ENCODE results near the gene PTPN2. TPM values are rescaled to one million over a fixed set of nuclear protein-coding genes. Genes with fewer than 3 reads are reported as not detected.
A peak's percentile ranks its signal among the peaks of the same experiment; 100 is the strongest.

The PTPN2 gene
- total RNA-seq, 2 experiments from 2014 or later, result 64.9 to 68.1 TPM

DNA sequence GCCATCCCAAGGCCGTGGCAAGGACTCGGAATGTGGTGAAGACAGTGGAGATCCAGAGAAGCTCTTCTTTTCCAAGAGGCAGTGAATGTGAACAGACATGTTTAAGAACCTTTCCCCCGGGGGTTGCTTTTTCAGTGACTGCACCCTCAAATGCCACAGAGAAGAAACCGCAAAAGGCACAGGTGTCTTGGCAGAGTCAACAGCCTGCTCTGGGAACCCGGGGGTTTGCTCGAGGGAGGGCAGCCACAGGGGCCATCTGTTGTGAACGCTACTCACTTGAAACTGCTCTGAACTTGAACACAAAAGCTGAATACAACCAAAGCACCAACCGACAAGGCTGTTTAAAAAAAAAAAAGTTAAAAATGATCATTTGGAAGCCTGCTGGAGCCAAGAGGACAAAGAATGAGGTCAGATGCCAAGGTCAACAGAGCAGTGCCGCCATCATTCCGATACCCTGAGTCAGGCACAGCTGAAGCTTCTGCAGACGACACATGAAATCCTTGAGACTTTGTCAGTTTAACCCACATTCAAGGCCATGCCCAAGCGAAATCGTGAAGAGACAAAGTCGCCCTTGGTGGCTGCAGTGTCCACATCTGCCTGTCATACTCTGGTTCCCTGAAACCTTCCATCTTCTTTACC, 133.8 kb downstream of the PTPN2 start:
- Mint-ChIP-seq H3K27me3 (no peaks in the 10 kb centered on the region), H3K36me3 (no peaks in the 10 kb centered on the region), H3K4me3 (peak overlapping the region; percentile 46), H3K4me1 (peaks cover 10% of the 10 kb centered on the region), H3K9me3 (no peaks in the 10 kb centered on the region), H3K27ac (peak overlapping the region; percentile 62)
- ATAC-seq (ENCODE audit: low read depth) (peak; percentile 57), DNase-seq (peak; percentile 39)
- POLR2A ChIA-PET, result interaction anchor here (2.2 kb wide), 1 partner anchor 134 kb away, joined by 8 read pairs; the partner anchor contains the start of gene PTPN2

- POLR2A ChIA-PET, result interaction anchor here (2.2 kb wide), 1 partner anchor 135 kb away, joined by 8 read pairs; the partner anchor contains the start of gene PTPN2
Observed at GRCh38 chr18:12749121-12749520, 134.9 kb downstream of the PTPN2 start.

GRCh38 chr18:12748671-12749070, 135.4 kb downstream of the PTPN2 start:
- ATAC-seq (ENCODE audit: low read depth), result no peak
- Mint-ChIP-seq H3K4me1 (peaks cover 10% of the 10 kb centered on the region), H3K36me3 (no peaks in the 10 kb centered on the region), H3K27me3 (no peaks in the 10 kb centered on the region), H3K9me3 (no peaks in the 10 kb centered on the region), H3K4me3 (no peak overlapping the region), H3K27ac (no peak overlapping the region)
- DNase-seq, result no peak
- POLR2A ChIA-PET, result interaction anchor here (2.2 kb wide), 1 partner anchor 135 kb away, joined by 8 read pairs; the partner anchor contains the start of gene PTPN2

More at GRCh38 chr18:12749121-12749520, 134.9 kb downstream of the PTPN2 start:
- DNase-seq (no peak), ATAC-seq (ENCODE audit: low read depth) (no peak)
- Mint-ChIP-seq H3K27ac (no peak overlapping the region), H3K36me3 (no peaks in the 10 kb centered on the region), H3K4me3 (no peak overlapping the region), H3K27me3 (no peaks in the 10 kb centered on the region), H3K9me3 (no peaks in the 10 kb centered on the region), H3K4me1 (peaks cover 10% of the 10 kb centered on the region)

DNA sequence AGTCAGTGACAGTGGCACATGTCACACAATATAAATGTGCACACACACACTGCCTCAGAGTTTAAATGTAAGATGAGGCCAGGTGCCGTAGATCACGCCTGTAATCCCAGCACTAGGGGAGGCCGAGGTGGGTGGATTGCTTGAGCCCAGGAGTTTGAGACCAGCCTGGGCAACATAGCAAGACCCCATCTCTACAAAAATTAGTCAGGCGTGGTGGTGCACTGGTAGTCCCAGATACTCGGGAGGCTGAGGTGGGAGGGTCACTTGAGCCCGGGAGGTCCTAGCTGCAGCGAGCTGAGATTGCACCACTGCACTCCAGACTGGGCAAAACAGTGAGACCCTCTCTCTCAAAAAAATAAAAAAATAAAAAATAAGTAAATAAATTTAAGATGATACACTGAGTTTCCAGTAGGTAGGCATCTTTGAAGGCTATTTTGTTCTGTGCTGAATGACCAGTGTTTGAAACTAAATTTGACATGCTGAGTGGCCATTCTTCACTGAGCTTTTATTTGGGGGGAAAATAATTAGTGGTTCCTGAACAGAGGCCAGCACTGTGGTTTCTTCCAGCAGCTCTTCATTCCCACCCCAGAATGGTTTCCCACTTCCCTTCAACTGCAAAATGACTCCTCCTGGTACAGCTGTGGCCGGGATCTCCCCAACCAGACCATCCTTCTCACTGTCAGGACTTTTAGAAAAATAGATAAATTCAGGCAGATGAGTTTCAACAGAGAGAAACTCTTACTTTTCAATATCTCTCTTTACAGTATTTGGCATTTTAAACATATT, 136.3 kb downstream of the PTPN2 start:
- H3K27ac Mint-ChIP-seq, result no peak overlapping the region
- H3K36me3 Mint-ChIP-seq, result no peaks in the 10 kb centered on the region
- ATAC-seq (ENCODE audit: low read depth), result no peak
- H3K9me3 Mint-ChIP-seq, result no peaks in the 10 kb centered on the region
- peaks cover 10% of the 10 kb centered on the region for H3K4me1 Mint-ChIP-seq
- POLR2A ChIA-PET, result no interaction called here
- H3K4me3 Mint-ChIP-seq, result no peak overlapping the region
- DNase-seq, result no peak
- no peaks in the 10 kb centered on the region for H3K27me3 Mint-ChIP-seq

GRCh38 chr18:12745095-12745795, 138.8 kb downstream of the PTPN2 start:
- DNase-seq (no peak), ATAC-seq (ENCODE audit: low read depth) (no peak)
- peaks cover 6% of the 10 kb centered on the region for H3K4me1 Mint-ChIP-seq
- no peaks in the 10 kb centered on the region for H3K9me3 Mint-ChIP-seq
- no peaks in the 10 kb centered on the region for H3K36me3 Mint-ChIP-seq
- no peak overlapping the region for H3K4me3 Mint-ChIP-seq
- no peaks in the 10 kb centered on the region for H3K27me3 Mint-ChIP-seq
- no peak overlapping the region for H3K27ac Mint-ChIP-seq
- POLR2A ChIA-PET, result interaction anchor here (0.7 to 0.8 kb wide), 2 partner anchors 138 to 176 kb away, joined by 3 to 4 read pairs; no protein-coding TSS in a partner anchor

DNA sequence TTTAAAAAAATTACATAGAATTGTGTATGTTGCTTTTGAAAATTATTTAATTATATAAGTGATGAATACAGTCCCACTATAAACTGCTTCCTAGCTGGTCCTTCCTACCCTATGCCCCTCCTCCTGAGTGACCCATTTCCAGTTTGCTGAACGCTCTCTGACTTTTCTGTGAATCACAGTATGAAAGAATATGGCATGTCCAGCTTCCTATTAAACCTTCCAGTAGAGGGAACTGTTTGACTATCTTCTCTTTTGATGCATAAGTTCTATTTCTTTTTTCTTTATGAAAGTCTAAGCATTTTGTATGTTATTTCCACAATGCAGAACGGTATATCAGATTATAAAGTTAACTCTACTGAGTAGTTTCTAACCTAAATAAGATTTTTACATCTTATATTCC, 139.9 kb downstream of the PTPN2 start:
- ATAC-seq (ENCODE audit: low read depth), result peak; percentile 61
- no peak for DNase-seq
- H3K27ac Mint-ChIP-seq, result no peak overlapping the region

DNA sequence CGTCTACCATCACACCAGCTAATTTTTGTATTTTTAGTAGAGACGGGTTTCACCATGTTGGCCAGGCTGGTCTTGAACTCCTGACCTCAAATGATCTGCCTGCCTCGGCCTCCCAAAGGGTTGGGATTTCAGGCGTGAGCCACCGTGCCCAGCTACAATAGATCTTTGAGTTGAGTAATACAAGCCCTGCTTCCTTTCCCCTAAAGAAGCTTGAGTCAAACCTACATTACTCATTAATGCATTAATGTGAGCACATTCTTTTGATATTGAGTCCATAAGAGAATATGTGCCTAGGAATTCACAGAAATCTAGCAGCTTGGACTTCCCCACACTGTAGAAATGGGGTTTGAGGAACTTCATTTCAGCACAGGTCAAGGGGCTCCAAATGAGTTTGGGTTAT, 141.6 kb downstream of the PTPN2 start:
- no peak overlapping the region for H3K4me3 Mint-ChIP-seq

More for the DNA sequence above, 139.9 kb downstream of the PTPN2 start:
- Mint-ChIP-seq H3K9me3 (no peaks in the 10 kb centered on the region), H3K4me3 (no peak overlapping the region), H3K36me3 (no peaks in the 10 kb centered on the region), H3K27me3 (no peaks in the 10 kb centered on the region), H3K4me1 (no peaks in the 10 kb centered on the region)
- POLR2A ChIA-PET, result no interaction called here

More for the DNA sequence above, 141.6 kb downstream of the PTPN2 start:
- no peaks in the 10 kb centered on the region for H3K36me3 Mint-ChIP-seq
- DNase-seq (no peak), ATAC-seq (ENCODE audit: low read depth) (no peak)
- H3K27ac Mint-ChIP-seq, result no peak overlapping the region
- H3K9me3 Mint-ChIP-seq, result no peaks in the 10 kb centered on the region
- no peaks in the 10 kb centered on the region for H3K4me1 Mint-ChIP-seq
- no peaks in the 10 kb centered on the region for H3K27me3 Mint-ChIP-seq
- POLR2A ChIA-PET, result no interaction called here

Other genes starting within 250 kb of the PTPN2 start
- 1 to 10 TPM; 1.7 to 3.6 TPM for gene SPIRE1, start 226.1 kb downstream of the PTPN2 start, total RNA-seq
- gene CEP76, start 181.5 kb downstream of the PTPN2 start, total RNA-seq, result 10 to 100 TPM; 12.4 to 14.4 TPM
- 10 to 100 TPM; 90.6 to 97.2 TPM for gene PSMG2, start 181.2 kb downstream of the PTPN2 start, total RNA-seq
- 10 to 100 TPM; 38.0 to 43.5 TPM for gene SEH1L, start 63.8 kb upstream of the PTPN2 start, total RNA-seq
- 10 to 100 TPM; 49.8 to 50.6 TPM for gene CEP192, start 107.1 kb upstream of the PTPN2 start, total RNA-seq